HT-29 (cell line): ENCODE data around the gene HDAC5. TPM values are rescaled to one million over a fixed set of nuclear protein-coding genes. Genes with fewer than 3 reads are reported as not detected.
A peak's percentile ranks its signal among the peaks of the same experiment; 100 is the strongest.
"Not testable (repeated sequence)": the region's sequence is repeated elsewhere in the genome, so short reads cannot be mapped to it uniquely, and the experiment has no call there.

Source experiments
- DNase-seq: peaks from one replicate; pipeline ENCODE4 v3.0.0-alpha.2; 2015; ENCODE audit warnings: low spot score
- total RNA-seq: library from RNA; depleted of rRNA; stranded (reverse); fragments of >200 nt; shearing (Covaris generic); gene quantifications from 2 replicates; pipeline ENCODE4 v1.2.3, GENCODE V29; 2014

Gene HDAC5
- total RNA-seq, 1 experiment from 2014 or later, result 54.8 TPM

DNA sequence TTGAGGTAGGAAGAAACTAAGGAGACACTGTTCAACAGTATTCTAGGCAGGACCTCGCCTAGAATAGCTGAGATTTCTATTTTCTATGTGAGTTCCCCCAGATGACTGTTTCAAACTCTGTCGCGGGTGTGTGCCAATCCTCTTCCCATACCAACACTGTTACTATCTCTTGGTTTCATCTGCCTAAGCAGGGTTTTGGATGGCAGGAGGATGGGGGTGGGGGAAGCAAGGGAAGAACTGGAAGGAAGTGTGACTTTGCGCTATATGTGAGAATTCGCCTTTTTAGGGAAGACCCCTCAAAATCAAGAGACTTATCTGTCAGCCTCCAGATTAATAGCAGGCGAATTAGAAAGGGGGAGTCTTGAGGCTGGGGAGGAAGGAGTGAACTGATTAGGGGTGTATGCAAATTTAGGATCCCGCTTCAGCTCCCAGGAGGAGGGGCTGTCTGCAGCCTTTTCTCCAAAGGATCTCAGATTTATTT lies 53.4 kb downstream of the HDAC5 start:
- peak; percentile 44 for DNase-seq

DNA sequence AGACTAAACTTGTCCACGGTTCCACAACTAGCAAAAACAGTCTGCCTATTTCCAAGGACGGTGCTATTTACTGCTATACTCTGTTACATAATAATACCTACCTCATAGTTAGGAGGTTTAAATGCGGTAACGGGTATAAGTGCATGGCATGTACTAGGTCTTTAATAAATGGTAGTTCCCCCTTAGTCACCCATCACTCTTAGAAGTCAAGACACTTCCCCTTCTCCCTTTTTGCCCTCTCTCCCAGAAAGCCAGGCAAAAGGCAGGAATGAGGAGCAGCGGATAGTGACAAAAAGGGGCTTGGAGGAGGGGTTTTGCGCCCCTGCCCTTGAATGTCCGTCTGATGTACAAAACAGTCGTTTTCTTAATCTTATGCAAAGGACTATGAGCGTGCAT lies 55.9 kb downstream of the HDAC5 start:
- no peak for DNase-seq

GRCh38 chr17:44066204-44066930 lies 57.1 kb downstream of the HDAC5 start, which contains the start of gene LSM12:
Gene LSM12 (minus strand): TSS chr17:44066671. CDS start chr17:44066587, 84 bp downstream.
- peak; percentile 93 for DNase-seq

GRCh38 chr17:44065668-44066203 lies 57.7 kb downstream of the HDAC5 start:
- peak; percentile 34 for DNase-seq

GRCh38 chr17:44063704-44064639 lies 59.5 kb downstream of the HDAC5 start:
- no peak for DNase-seq

- no peak for DNase-seq
Observed at GRCh38 chr17:44062871-44063270, 60.6 kb downstream of the HDAC5 start.

- DNase-seq, result no peak
Observed at GRCh38 chr17:44061446-44061845, 62.0 kb downstream of the HDAC5 start.

- DNase-seq, result no peak
Observed at GRCh38 chr17:44059101-44059892, 64.1 kb downstream of the HDAC5 start.

DNA sequence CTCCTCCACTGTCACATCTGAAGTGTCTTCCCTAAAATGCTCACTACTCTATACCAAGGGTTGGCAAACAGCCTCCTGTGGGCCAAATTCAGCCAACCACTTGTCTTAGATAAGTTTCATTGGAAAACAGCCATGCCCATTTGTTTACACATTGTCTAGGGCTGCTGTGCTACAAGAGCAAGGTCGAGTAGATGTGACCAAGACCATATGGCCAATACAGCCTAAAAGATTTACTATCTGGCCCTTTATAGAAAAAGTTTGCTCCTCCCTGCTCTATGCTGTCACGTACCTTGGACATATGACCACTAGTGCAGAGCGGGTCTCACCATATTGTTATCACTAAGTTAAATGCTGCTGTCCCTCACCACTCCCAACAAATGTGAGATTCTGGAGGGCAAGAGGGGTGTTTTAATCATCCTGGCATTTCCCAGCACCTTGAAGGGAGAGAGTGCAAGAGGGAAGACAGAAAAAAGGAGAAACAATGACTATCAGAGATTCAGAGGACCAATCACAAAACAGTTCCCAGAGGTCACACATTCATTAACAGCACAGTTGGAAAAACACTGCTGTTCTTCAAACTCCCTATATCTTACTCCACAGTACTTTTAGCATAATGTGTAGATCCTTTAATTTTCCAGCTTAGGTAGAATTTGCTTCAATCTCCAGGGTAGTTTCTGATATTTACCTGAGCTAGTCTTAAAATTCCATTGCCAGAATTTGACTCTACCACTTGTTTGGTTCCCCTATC lies 70.1 kb downstream of the HDAC5 start:
- no peak for DNase-seq

DNA sequence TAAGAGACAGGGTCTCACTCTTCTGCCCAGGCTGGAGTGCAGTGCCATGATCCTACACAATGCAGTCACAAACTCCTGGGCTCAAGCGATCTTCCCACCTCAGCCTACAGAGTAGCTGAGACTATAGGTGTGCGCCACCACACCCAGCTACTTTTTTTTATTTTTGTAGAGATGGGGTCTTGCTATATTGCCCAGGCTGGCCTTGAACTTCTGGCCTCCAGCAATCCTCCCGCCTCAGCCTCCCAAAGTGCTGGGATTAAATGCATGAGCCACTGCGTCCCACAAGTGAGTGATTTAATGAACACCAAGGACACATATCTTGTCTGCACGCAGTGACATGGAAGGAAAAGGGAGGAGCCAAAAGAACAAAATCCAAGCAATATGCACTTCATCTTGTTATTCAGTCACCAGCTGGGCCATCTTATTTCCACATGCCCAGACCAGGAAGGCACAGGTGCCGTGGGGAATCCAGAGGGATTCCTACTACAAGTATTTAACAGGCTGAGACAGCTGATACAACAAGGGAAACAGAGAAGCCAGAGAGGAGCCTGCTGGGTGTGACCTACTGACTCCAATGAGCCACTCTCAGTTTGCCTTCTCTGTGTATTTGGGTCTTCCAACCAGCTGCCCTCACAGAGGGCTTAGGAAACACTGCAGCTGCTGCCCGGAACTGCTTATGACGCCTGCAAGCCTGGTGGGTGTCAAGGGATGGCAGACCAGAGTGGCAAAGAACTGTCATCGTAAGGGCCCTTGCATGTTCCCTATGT lies 74.0 kb downstream of the HDAC5 start:
- DNase-seq, result no peak

GRCh38 chr17:44046893-44047292 lies 76.5 kb downstream of the HDAC5 start:
- not testable (repeated sequence) for DNase-seq

GRCh38 chr17:44045486-44045885 lies 78.0 kb downstream of the HDAC5 start:
- no peak for DNase-seq

- DNase-seq, result no peak
Observed at GRCh38 chr17:44044071-44044470, 79.4 kb downstream of the HDAC5 start.

DNA sequence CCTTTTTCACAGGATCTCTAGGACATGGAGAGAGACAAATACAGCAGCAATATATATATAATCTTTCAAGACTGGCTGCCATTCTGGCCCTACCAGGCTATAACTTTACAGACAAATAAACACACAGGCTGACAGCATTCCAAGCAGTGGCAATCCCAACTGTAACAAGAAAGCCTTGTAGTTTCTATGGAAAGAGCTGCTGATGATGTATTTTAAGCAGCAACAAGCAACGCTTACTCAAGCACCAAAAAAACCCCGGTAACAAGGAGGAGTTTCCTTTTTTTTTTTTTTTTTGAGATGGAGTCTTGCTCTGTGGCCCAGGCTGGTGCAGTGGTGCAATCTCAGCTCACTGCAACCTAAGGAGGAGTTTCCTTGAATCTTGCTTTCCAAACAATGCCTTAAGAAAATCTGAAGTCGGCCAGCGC lies 80.2 kb downstream of the HDAC5 start:
- DNase-seq, result no peak

DNA sequence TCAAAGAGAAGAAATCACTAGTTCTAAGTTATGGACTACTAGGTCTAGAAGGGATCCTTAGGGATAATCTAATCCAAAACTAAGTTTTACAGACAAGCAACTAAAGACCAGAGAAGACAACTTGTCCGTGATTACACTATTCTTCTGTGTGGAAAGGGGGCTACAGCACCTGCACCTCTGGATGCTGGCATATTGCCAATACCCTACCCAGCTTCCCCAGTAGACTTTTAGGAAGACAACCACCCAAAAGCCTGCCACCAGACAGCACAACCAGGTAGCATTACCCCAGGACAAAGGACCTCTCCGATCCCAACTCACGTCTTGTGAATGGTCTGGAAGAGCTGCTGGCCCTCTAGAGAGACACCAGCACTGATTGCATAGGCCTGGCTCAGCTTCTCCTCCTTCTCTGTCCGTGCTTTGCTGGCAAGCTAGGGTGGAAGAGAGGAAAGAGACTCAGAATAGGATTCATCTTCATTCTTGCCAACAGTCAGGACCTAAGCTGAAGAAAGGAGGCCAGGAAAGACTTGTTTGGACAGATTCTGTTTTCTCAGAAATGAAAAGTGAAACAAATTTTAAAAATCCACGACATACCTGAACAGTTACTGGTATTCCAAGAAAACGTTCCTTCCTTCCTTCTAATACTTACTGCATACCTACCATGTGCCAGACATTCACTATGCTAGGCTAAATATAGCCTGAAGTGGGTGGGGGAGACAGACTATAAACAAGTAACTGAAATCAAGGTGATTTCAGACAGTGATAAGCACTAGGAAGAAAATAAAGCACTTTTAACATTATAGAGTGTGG lies 83.4 kb downstream of the HDAC5 start:
- DNase-seq, result no peak

- DNase-seq, result no peak
Observed at GRCh38 chr17:44038604-44039011, 84.8 kb downstream of the HDAC5 start.

DNA sequence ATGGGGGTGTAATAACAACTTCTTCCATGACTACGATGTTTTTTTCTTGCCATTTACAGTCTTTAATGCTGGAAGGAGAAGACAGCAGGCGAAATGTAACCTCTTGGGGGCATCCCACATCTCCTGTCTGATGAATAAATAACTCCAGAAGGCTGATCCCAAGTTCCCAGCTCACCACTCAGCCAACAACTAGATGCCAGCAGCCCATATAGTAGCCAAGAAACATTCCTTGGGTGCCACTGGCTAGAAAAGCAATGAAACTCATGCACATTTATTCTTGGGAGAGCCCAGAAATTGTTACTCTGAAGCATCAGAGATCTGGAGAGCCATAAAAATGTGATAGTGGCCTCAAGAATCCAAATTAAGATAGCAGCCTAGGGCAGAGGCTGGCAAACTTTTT lies 86.0 kb downstream of the HDAC5 start:
- no peak for DNase-seq

- DNase-seq, result not testable (repeated sequence)
Observed at GRCh38 chr17:44034688-44035087, 88.8 kb downstream of the HDAC5 start.

DNA sequence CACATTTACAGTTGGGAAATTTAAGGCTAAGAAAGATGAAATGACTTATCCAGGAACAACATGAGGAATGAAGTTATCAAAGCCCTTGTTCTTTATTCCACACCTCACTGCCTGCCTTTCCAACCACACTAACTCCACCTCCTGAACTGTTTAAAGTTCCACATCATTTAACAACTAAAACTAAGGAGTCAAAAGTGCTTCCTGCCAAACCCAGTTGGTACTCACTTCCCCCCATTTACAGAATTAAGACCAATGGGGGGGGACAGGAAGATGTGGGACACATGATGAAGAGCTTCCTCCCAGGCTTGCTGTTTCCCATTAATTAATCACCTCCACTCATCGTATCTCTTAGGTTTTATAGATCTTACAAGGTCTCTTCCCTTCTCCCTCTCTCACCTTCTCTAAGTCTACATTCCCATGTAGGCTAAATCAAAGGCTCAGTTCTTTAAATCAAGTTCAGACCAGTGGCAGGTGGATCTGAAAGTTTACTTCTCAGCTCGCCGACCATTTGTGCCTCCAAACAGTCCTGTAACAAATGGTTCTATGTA lies 89.5 kb downstream of the HDAC5 start:
- DNase-seq, result no peak
